Kidney epithelial cell (primary cell): Measurements from ENCODE around the gene MCIDAS. TPM values are rescaled to one million over a fixed set of nuclear protein-coding genes. Genes with fewer than 3 reads are reported as not detected.
A peak's percentile ranks its signal among the peaks of the same experiment; 100 is the strongest.

ENCODE experiments used
- DNase-seq: peaks from one replicate; pipeline ENCODE4 v3.0.0-alpha.2; 2010; ENCODE audit warnings: low read depth
- H3K27me3 ChIP-seq: 2 replicates; pipeline ENCODE4 v1.6.0; 2011; ENCODE audit warnings: low read length; ENCODE audit not compliant: control insufficient read depth, insufficient read depth
- H3K36me3 ChIP-seq: 2 replicates; pipeline ENCODE4 v1.5.1; 2011; ENCODE audit warnings: low read length; ENCODE audit not compliant: control insufficient read depth, insufficient read depth
- H3K4me3 ChIP-seq: 2 replicates; pipeline ENCODE4 v1.5.1; 2011; ENCODE audit warnings: low read depth, mild to moderate bottlenecking, control low read depth, low read length
- total RNA-seq: library from RNA; depleted of rRNA; stranded (reverse); fragments of >200 nt; gene quantifications from 2 replicates; pipeline ENCODE4 v1.2.3, GENCODE V29; 2015
- TF ChIP-seq, protein P1 (sequence below): IDR thresholded peaks from 2 replicates; pipeline ENCODE4 v1.5.1; 2011; ENCODE audit warnings: mild to moderate bottlenecking, moderate library complexity, low read length, control low read depth, inconsistent platforms; ENCODE audit not compliant: insufficient read depth, poor library complexity, severe bottlenecking

Gene MCIDAS
- total RNA-seq, 1 donor from 2014 or later: not detected

- TF ChIP-seq, protein P1, sequence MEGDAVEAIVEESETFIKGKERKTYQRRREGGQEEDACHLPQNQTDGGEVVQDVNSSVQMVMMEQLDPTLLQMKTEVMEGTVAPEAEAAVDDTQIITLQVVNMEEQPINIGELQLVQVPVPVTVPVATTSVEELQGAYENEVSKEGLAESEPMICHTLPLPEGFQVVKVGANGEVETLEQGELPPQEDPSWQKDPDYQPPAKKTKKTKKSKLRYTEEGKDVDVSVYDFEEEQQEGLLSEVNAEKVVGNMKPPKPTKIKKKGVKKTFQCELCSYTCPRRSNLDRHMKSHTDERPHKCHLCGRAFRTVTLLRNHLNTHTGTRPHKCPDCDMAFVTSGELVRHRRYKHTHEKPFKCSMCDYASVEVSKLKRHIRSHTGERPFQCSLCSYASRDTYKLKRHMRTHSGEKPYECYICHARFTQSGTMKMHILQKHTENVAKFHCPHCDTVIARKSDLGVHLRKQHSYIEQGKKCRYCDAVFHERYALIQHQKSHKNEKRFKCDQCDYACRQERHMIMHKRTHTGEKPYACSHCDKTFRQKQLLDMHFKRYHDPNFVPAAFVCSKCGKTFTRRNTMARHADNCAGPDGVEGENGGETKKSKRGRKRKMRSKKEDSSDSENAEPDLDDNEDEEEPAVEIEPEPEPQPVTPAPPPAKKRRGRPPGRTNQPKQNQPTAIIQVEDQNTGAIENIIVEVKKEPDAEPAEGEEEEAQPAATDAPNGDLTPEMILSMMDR: no peak
- H3K27me3 ChIP-seq: peaks cover 15% of the 10 kb centered on the region
- H3K4me3 ChIP-seq: peak within 1 kb of the TSS; percentile 49
- no peaks in the 10 kb centered on the region for H3K36me3 ChIP-seq
- DNase-seq: no peak
These were observed 54.0 kb downstream of the MCIDAS start, which contains the start of gene CDC20B for GRCh38 chr5:55172937-55173686. Gene CDC20B (minus strand): TSS chr5:55173177. CDS start chr5:55173000, 177 bp downstream.

DNA sequence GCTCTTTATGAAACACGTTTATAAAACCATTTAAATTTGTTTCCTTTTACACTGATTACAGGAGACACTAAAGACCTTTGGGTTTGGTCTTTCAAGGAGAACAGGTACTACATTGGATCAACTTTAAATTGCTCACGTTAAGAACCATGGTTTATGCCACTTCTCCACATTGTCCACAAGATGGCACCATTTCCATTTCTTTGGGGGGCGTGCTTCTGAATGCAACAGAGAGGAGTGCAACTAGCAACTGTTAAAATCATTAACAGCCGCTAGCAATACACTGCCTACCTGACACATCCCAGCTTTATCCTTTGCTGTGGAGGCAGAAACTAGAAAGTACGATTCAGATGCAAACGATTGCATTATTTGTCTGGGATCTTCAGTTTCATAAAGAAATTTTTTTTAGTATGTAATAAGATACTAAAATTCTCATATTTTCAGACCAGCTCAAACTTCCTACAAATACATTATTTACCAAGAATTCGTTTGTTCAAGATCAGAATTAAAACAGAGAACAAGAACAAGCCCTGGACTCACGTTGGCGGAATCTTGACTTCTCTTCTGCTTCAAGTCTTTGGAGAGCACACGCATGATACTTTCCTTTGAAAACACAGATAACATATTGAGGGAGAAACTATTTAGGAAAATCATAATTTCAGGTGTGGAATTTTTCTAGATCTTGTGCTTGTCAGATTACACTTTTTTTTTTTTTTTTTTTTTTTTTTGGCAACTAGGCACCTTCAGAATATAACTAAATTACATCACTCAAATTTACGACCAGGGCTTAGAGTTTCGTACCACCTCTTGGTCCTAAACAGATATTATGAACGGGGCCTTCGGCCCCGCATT is 54.8 kb downstream of the MCIDAS start:
- H3K27me3 ChIP-seq: peaks cover 15% of the 10 kb centered on the region

GRCh38 chr5:55171471-55171870 is 55.6 kb downstream of the MCIDAS start:
- DNase-seq: no peak
- Histone ChIP-seq H3K36me3 (no peaks in the 10 kb centered on the region), H3K4me3 (no peak overlapping the region), H3K27me3 (peaks cover 13% of the 10 kb centered on the region)
- TF ChIP-seq, protein P1: no peak

More for the DNA sequence above, 54.8 kb downstream of the MCIDAS start:
- TF ChIP-seq, protein P1: peak; percentile 62
- Histone ChIP-seq H3K4me3 (peak overlapping the region; percentile 35), H3K36me3 (no peaks in the 10 kb centered on the region)
- peak; percentile 39 for DNase-seq

Other genes starting within 250 kb of the MCIDAS start
- gene ESM1, start 241.7 kb downstream of the MCIDAS start, total RNA-seq: 3.8 and 7.2 TPM in 2 replicates
- not detected in 2 replicates for gene GZMK, start 203.1 kb downstream of the MCIDAS start, total RNA-seq
- not detected in 2 replicates for gene GZMA, start 124.7 kb downstream of the MCIDAS start, total RNA-seq
- 42.5 and 59.0 TPM in 2 replicates for gene GPX8, start 67.1 kb downstream of the MCIDAS start, total RNA-seq
- gene CDC20B, start 54.1 kb downstream of the MCIDAS start, total RNA-seq: 0.27 TPM in 1 of 2 replicates, not detected in the other
- 1.3 and 3.9 TPM in 2 replicates for gene CCNO, start 6.3 kb upstream of the MCIDAS start, total RNA-seq
- 17.0 and 21.6 TPM in 2 replicates for gene DHX29, start 80.4 kb upstream of the MCIDAS start, total RNA-seq
- gene MTREX, start 80.7 kb upstream of the MCIDAS start, total RNA-seq: 35.7 and 62.4 TPM in 2 replicates